ENCODE data around the gene FAM98B. TPM values are rescaled to one million over a fixed set of nuclear protein-coding genes. Genes with fewer than 3 reads are reported as not detected.

Gene FAM98B
- total RNA-seq, 2 experiments from 2014 or later: 20.1 to 20.4 TPM

GRCh38 chr15:38470816-38471215 lies 16.9 kb downstream of the FAM98B start:
- Histone ChIP-seq H3K4me1 (ENCODE audit: insufficient read depth, low read length) (no peaks in the 10 kb centered on the region), H3K36me3 (ENCODE audit: insufficient read depth, low read length) (peaks cover 35% of the 10 kb centered on the region), H3K9me3 (ENCODE audit: control insufficient read depth in 1 of 2, insufficient read depth in 1 of 2, low read length in 2 of 2) (no peaks in the 10 kb centered on the region), H3K27me3 (ENCODE audit: control insufficient read depth in 1 of 2, insufficient read depth in 2 of 2, low read length in 2 of 2) (no peaks in the 10 kb centered on the region), H3K27ac (ENCODE audit: low read depth in 1 of 2, low read length in 2 of 2) (no peak overlapping the region), H3K4me3 (ENCODE audit: low read length) (no peak overlapping the region)
- ChIA-PET POLR2A (interaction anchor here (2.9 kb wide), 1 partner anchor 228 kb away, joined by 11 read pairs; no protein-coding TSS in a partner anchor), CTCF (interaction anchor here (0.5 to 1.8 kb wide), 4 partner anchors 22 to 229 kb away, joined by 3 to 7 read pairs (median 6); partner anchors contain the start of gene RASGRP1)
- H3K27ac Mint-ChIP-seq: no peak overlapping the region
- H3K27me3 Mint-ChIP-seq: no peaks in the 10 kb centered on the region
- ATAC-seq (ENCODE audit: poor library complexity): no peak
- intact Hi-C loops (cut with DNase I, micrococcal nuclease): loop anchor here (5.0 to 10.0 kb wide), 4 partner anchors 91 to 1294 kb away; partner anchors contain the start of gene RASGRP1 (in 1 of the 2)
- DNase-seq: no peak
- peaks cover 5% of the 10 kb centered on the region for H3K4me1 Mint-ChIP-seq (ENCODE audit: low read depth)
- H3K4me3 Mint-ChIP-seq: no peak overlapping the region
- TF ChIP-seq CTCF (IDR thresholded peaks at IDR 0.05): no peak
- H3K36me3 Mint-ChIP-seq (ENCODE audit: low read depth): peaks cover 52% of the 10 kb centered on the region
- H3K9me3 Mint-ChIP-seq: no peaks in the 10 kb centered on the region

GRCh38 chr15:38471974-38472373 lies 18.0 kb downstream of the FAM98B start:
- Mint-ChIP-seq H3K36me3 (ENCODE audit: low read depth) (peaks cover 58% of the 10 kb centered on the region), H3K27ac (no peak overlapping the region), H3K9me3 (no peaks in the 10 kb centered on the region), H3K27me3 (no peaks in the 10 kb centered on the region), H3K4me1 (ENCODE audit: low read depth) (peaks cover 5% of the 10 kb centered on the region), H3K4me3 (no peak overlapping the region)
- Histone ChIP-seq H3K27me3 (ENCODE audit: control insufficient read depth in 1 of 2, insufficient read depth in 2 of 2, low read length in 2 of 2) (no peaks in the 10 kb centered on the region), H3K36me3 (ENCODE audit: insufficient read depth, low read length) (peaks cover 45% of the 10 kb centered on the region), H3K4me1 (ENCODE audit: insufficient read depth, low read length) (no peaks in the 10 kb centered on the region), H3K27ac (ENCODE audit: low read depth in 1 of 2, low read length in 2 of 2) (no peak overlapping the region), H3K9me3 (ENCODE audit: control insufficient read depth in 1 of 2, insufficient read depth in 1 of 2, low read length in 2 of 2) (no peaks in the 10 kb centered on the region), H3K4me3 (ENCODE audit: low read length) (no peak overlapping the region)
- ChIA-PET CTCF (interaction anchor here (0.5 to 4.0 kb wide), 5 partner anchors 92 to 958 kb away, joined by 4 to 38 read pairs (median 7); partner anchors contain the start of gene RASGRP1), POLR2A (interaction anchor here (0.7 to 2.9 kb wide), 6 partner anchors 11 to 227 kb away, joined by 3 to 11 read pairs (median 3); partner anchors contain the start of gene FAM98B)
- no peak for TF ChIP-seq CTCF (IDR thresholded peaks at IDR 0.05)
- ATAC-seq (ENCODE audit: poor library complexity) (no peak), DNase-seq (no peak)
- intact Hi-C loops (cut with DNase I, micrococcal nuclease): loop anchor here (5.0 to 10.0 kb wide), 4 partner anchors 90 to 1293 kb away; partner anchors contain the start of gene RASGRP1 (in 1 of the 2)

GRCh38 chr15:38474155-38474757 lies 20.3 kb downstream of the FAM98B start:
- Mint-ChIP-seq H3K36me3 (ENCODE audit: low read depth) (peaks cover 55% of the 10 kb centered on the region), H3K4me3 (no peak overlapping the region), H3K27me3 (no peaks in the 10 kb centered on the region), H3K27ac (peak overlapping the region; percentile 61), H3K9me3 (no peaks in the 10 kb centered on the region), H3K4me1 (ENCODE audit: low read depth) (peaks cover 5% of the 10 kb centered on the region)
- H3K36me3 ChIP-seq (ENCODE audit: insufficient read depth, low read length): peaks cover 51% of the 10 kb centered on the region
- DNase-seq: peak in 10 of 14 experiments; percentile 6 to 85 (median 30)
- H3K27me3 ChIP-seq (ENCODE audit: control insufficient read depth in 1 of 2, insufficient read depth in 2 of 2, low read length in 2 of 2): no peaks in the 10 kb centered on the region
- CTCF ChIA-PET: interaction anchor here (0.6 to 4.0 kb wide), 10 partner anchors 12 to 234 kb away, joined by 3 to 38 read pairs (median 5); partner anchors contain the start of gene RASGRP1
- peak; percentile 100 for ATAC-seq (ENCODE audit: poor library complexity)
- TF ChIP-seq CTCF (IDR thresholded peaks at IDR 0.05): peak; percentile 82
- H3K9me3 ChIP-seq (ENCODE audit: control insufficient read depth in 1 of 2, insufficient read depth in 1 of 2, low read length in 2 of 2): no peaks in the 10 kb centered on the region
- H3K27ac ChIP-seq (ENCODE audit: low read depth in 1 of 2, low read length in 2 of 2): no peak overlapping the region
- intact Hi-C loops (cut with DNase I, micrococcal nuclease): loop anchor here (1.0 to 10.0 kb wide), 7 partner anchors 88 to 1291 kb away; partner anchors contain the start of gene RASGRP1 (in 1 of the 2)
- POLR2A ChIA-PET: interaction anchor here (0.6 to 2.5 kb wide), 9 partner anchors 8 to 224 kb away, joined by 3 to 18 read pairs (median 4); partner anchors contain the start of gene FAM98B
- H3K4me1 ChIP-seq (ENCODE audit: insufficient read depth, low read length): no peaks in the 10 kb centered on the region
- H3K4me3 ChIP-seq (ENCODE audit: low read length): no peak overlapping the region

Measured in CD4-positive, alpha-beta T cell (primary cell).